Measurements from ENCODE around the gene CHAC2.
"Not testable (repeated sequence)": the region's sequence is repeated elsewhere in the genome, so short reads cannot be mapped to it uniquely, and the experiment has no call there.

Gene CHAC2

GRCh38 chr2:53820711-53821110, 53.1 kb downstream of the CHAC2 start:
- Histone ChIP-seq H3K4me1 (ENCODE audit: control insufficient read depth in 1 of 2, insufficient read depth in 2 of 2, low read length in 2 of 2) (peaks cover 13 to 19% of the 10 kb centered on the region in 2 donors), H3K4me3 (ENCODE audit: low read depth in 1 of 2, low read length in 2 of 2) (no peak overlapping the region), H3K27me3 (ENCODE audit: control insufficient read depth in 1 of 2, insufficient read depth in 2 of 2, low read length in 2 of 2) (no peaks in the 10 kb centered on the region), H3K36me3 (ENCODE audit: control insufficient read depth in 1 of 2, insufficient read depth in 2 of 2, low read length in 2 of 2) (peaks cover 0 to 21% of the 10 kb centered on the region in 2 donors), H3K9me3 (ENCODE audit: control insufficient read depth in 1 of 2, low read length in 2 of 2) (no peaks in the 10 kb centered on the region), H3K9ac (ENCODE audit: low read depth in 1 of 2, low read length in 2 of 2) (no peak overlapping the region), H3K27ac (ENCODE audit: low read depth, low read length) (no peak overlapping the region)

- H3K9ac ChIP-seq (ENCODE audit: low read depth in 1 of 2, low read length in 2 of 2), result no peak overlapping the region
- H3K27ac ChIP-seq (ENCODE audit: low read depth, low read length), result no peak overlapping the region
- H3K27me3 ChIP-seq (ENCODE audit: control insufficient read depth in 1 of 2, insufficient read depth in 2 of 2, low read length in 2 of 2), result no peaks in the 10 kb centered on the region
- peaks cover 0 to 18% of the 10 kb centered on the region in 2 donors for H3K36me3 ChIP-seq (ENCODE audit: control insufficient read depth in 1 of 2, insufficient read depth in 2 of 2, low read length in 2 of 2)
- no peaks in the 10 kb centered on the region for H3K9me3 ChIP-seq (ENCODE audit: control insufficient read depth in 1 of 2, low read length in 2 of 2)
- H3K4me3 ChIP-seq (ENCODE audit: low read depth in 1 of 2, low read length in 2 of 2), result no peak overlapping the region
- peaks cover 13 to 19% of the 10 kb centered on the region in 2 donors for H3K4me1 ChIP-seq (ENCODE audit: control insufficient read depth in 1 of 2, insufficient read depth in 2 of 2, low read length in 2 of 2)
Measured at GRCh38 chr2:53821810-53822209, 54.2 kb downstream of the CHAC2 start.

GRCh38 chr2:53823639-53824038, 56.0 kb downstream of the CHAC2 start:
- not testable (repeated sequence) for H3K4me3 ChIP-seq (ENCODE audit: low read depth in 1 of 2, low read length in 2 of 2); H3K9ac ChIP-seq (ENCODE audit: low read depth in 1 of 2, low read length in 2 of 2); H3K27ac ChIP-seq (ENCODE audit: low read depth, low read length); H3K27me3 ChIP-seq (ENCODE audit: control insufficient read depth in 1 of 2, insufficient read depth in 2 of 2, low read length in 2 of 2); H3K36me3 ChIP-seq (ENCODE audit: control insufficient read depth in 1 of 2, insufficient read depth in 2 of 2, low read length in 2 of 2); H3K9me3 ChIP-seq (ENCODE audit: control insufficient read depth in 1 of 2, low read length in 2 of 2)
- peaks cover 9 to 15% of the 10 kb centered on the region in 2 donors for H3K4me1 ChIP-seq (ENCODE audit: control insufficient read depth in 1 of 2, insufficient read depth in 2 of 2, low read length in 2 of 2)
